ENCODE results near the gene TMTC4. TPM values are rescaled to one million over a fixed set of nuclear protein-coding genes. Genes with fewer than 3 reads are reported as not detected.
A peak's percentile ranks its signal among the peaks of the same experiment; 100 is the strongest.

TMTC4 gene
- total RNA-seq, 1 experiment from 2014 or later, result 28.1 TPM

DNA sequence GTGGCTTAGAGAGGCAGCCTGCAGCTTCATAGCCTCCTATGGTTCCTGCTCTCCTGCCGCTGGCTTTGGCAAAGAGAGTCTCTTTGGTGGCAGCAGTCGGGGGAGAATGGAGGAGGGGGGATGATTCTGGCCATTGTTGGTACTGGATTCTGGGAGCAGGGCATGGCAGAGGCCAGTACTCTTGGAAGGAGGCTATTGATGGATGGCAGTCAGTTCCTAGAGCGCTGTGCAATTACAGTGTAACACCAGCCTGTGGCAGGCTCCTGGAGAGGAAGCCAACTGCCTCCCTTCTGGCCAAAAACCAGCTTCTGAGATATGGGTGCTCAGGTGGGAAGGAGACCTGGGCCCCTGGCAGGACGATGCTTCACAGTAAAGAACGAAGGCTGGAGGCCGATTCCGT lies 47.9 kb upstream of the TMTC4 start:
- H3K4me1 Mint-ChIP-seq, result no peaks in the 10 kb centered on the region
- WGBS (ENCODE audit: extremely low coverage, insufficient read length, low lambda C conversion rate), result no CpG with 5 or more reads among the region's 7 CpGs
- no peak overlapping the region for H3K23ac ChIP-seq (ENCODE audit: insufficient read length, low read depth, low read length)
- no peak overlapping the region for H3K9ac ChIP-seq (ENCODE audit: extremely low read depth, insufficient read length, low read length)
- no peaks in the 10 kb centered on the region for H3K27me3 ChIP-seq (ENCODE audit: insufficient read depth, low read length)
- H3K27ac Mint-ChIP-seq, result no peak overlapping the region
- no peak overlapping the region for H3K14ac ChIP-seq (ENCODE audit: insufficient read depth, low read length)
- no peaks in the 10 kb centered on the region for H3K79me1 ChIP-seq (ENCODE audit: insufficient read depth, low read depth, low read length, poor library complexity, severe bottlenecking)
- H2BK15ac ChIP-seq (ENCODE audit: low read depth, low read length), result no peak overlapping the region
- H2BK5ac ChIP-seq (ENCODE audit: insufficient read length, low read length), result no peak overlapping the region
- no peaks in the 10 kb centered on the region for H3K79me2 ChIP-seq (ENCODE audit: insufficient read depth, low read length)
- no peak overlapping the region for H4K8ac ChIP-seq (replicated peaks; ENCODE audit: insufficient read length, low read depth, low read length)
- H3K27ac ChIP-seq (ENCODE audit: insufficient read length, low read depth, low read length), result no peak overlapping the region
- DNase-seq, result peak; percentile 51
- H4K5ac ChIP-seq (ENCODE audit: insufficient read length, low read depth, low read length), result no peak overlapping the region
- no peak overlapping the region for H3K4ac ChIP-seq (ENCODE audit: low read depth, low read length)
- no peak overlapping the region for H2AK5ac ChIP-seq (ENCODE audit: insufficient read length, low read length)
- H3K9me3 Mint-ChIP-seq, result peaks cover 7% of the 10 kb centered on the region in 2 experiments; a peak in 4 of 5 replicates
- TF ChIP-seq, protein P1, sequence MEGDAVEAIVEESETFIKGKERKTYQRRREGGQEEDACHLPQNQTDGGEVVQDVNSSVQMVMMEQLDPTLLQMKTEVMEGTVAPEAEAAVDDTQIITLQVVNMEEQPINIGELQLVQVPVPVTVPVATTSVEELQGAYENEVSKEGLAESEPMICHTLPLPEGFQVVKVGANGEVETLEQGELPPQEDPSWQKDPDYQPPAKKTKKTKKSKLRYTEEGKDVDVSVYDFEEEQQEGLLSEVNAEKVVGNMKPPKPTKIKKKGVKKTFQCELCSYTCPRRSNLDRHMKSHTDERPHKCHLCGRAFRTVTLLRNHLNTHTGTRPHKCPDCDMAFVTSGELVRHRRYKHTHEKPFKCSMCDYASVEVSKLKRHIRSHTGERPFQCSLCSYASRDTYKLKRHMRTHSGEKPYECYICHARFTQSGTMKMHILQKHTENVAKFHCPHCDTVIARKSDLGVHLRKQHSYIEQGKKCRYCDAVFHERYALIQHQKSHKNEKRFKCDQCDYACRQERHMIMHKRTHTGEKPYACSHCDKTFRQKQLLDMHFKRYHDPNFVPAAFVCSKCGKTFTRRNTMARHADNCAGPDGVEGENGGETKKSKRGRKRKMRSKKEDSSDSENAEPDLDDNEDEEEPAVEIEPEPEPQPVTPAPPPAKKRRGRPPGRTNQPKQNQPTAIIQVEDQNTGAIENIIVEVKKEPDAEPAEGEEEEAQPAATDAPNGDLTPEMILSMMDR (conservative IDR thresholded peaks at IDR 0.05), result peak; percentile 31; the same call in 2 of the 3 replicates
- H2BK120ac ChIP-seq (ENCODE audit: low read depth, low read length, poor library complexity, severe bottlenecking), result no peak overlapping the region
- H2BK12ac ChIP-seq (ENCODE audit: insufficient read length, low read depth, low read length), result no peak overlapping the region
- no peaks in the 10 kb centered on the region for H3K23me2 ChIP-seq (ENCODE audit: insufficient read length, low read depth, low read length, poor library complexity, severe bottlenecking)
- no peak overlapping the region for H2BK20ac ChIP-seq (ENCODE audit: low read depth, low read length, poor library complexity, severe bottlenecking)
- no peaks in the 10 kb centered on the region for H3K4me1 ChIP-seq (ENCODE audit: insufficient read depth, low read length)
- H2AFZ ChIP-seq (ENCODE audit: low read length), result no peak overlapping the region
- H3K4me2 ChIP-seq (ENCODE audit: insufficient read depth, insufficient read length, low read length), result no peak overlapping the region
- H3K4me3 Mint-ChIP-seq, result no peak overlapping the region
- H3K9me3 ChIP-seq (ENCODE audit: control insufficient read depth, low read depth, low read length), result no peaks in the 10 kb centered on the region
- no peaks in the 10 kb centered on the region; a peak in 2 of 7 replicates for H3K36me3 Mint-ChIP-seq (ENCODE audit: insufficient read depth in 1 of 3, low read depth in 3 of 3)
- H3K18ac ChIP-seq (ENCODE audit: insufficient read length, low read depth, low read length), result no peak overlapping the region
- H3T11ph ChIP-seq (ENCODE audit: low read length), result no peak overlapping the region
- no peaks in the 10 kb centered on the region for H3K27me3 Mint-ChIP-seq (ENCODE audit: low read depth)
- no peak overlapping the region for H3K56ac ChIP-seq (ENCODE audit: insufficient read length, low read depth, low read length)
- no peak overlapping the region for H4K91ac ChIP-seq (ENCODE audit: insufficient read length, low read depth, low read length)
- H4K20me1 ChIP-seq (ENCODE audit: control insufficient read depth, insufficient read depth, insufficient read length), result no peaks in the 10 kb centered on the region
